Fibroblast of gingiva (primary cell): ENCODE measurements around the gene TRMT2A.
"Not testable (repeated sequence)": the region's sequence is repeated elsewhere in the genome, so short reads cannot be mapped to it uniquely, and the experiment has no call there.

Experiments
- DNase-seq: peaks from one replicate; pipeline ENCODE4 v3.0.0-alpha.2; 2011; ENCODE audit warnings: low read depth

The TRMT2A gene, protein sequence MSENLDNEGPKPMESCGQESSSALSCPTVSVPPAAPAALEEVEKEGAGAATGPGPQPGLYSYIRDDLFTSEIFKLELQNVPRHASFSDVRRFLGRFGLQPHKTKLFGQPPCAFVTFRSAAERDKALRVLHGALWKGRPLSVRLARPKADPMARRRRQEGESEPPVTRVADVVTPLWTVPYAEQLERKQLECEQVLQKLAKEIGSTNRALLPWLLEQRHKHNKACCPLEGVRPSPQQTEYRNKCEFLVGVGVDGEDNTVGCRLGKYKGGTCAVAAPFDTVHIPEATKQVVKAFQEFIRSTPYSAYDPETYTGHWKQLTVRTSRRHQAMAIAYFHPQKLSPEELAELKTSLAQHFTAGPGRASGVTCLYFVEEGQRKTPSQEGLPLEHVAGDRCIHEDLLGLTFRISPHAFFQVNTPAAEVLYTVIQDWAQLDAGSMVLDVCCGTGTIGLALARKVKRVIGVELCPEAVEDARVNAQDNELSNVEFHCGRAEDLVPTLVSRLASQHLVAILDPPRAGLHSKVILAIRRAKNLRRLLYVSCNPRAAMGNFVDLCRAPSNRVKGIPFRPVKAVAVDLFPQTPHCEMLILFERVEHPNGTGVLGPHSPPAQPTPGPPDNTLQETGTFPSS

GRCh38 chr22:20116951-20117632 is at the start of gene TRMT2A:
Gene TRMT2A, minus strand, starts transcription at chr22:20117226. Its CDS starts 320 bp downstream, at chr22:20116906.
- DNase-seq = peak; percentile 99

- DNase-seq = no peak
Observed at GRCh38 chr22:20166703-20167102, 49.7 kb upstream of the TRMT2A start.

DNA sequence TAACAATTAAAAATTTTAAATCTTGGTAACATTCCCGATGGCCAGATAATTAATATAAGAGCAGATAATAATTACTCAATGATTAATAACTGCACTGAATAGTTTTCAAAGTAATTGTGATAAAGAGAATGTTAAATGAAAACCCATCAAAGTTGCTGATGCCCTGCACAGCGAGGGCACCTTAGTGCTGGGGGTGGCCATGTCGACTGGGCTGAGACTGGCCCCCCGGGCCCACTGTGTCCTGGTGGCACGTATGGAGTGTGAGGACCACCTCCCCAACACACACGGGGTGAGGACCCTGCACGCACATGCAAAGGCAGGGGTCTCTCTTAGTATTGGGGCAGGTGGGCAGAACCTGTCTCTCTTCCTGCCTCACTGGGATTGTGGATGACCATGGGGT is 48.9 kb upstream of the TRMT2A start:
- DNase-seq = no peak

DNA sequence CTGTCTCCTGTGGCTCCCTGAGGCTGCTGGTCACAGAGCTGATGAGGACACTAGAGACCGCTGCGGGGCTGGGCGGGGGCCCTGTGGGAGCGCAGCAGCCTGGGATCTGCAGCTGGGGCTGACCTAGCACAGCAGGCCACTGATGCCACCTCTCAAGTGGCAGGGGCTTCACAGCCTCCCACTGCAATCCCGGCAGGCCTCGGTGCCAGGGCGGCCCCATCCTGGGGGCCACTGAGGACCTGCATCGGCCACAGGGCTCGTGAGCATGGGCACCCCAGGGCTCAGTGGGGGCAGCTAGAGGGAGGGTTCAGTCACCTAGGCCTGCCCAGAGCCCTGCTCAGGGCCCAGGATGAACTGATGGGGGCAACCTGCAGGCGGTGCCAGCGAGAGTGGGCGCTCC is 48.4 kb upstream of the TRMT2A start:
- DNase-seq = no peak

GRCh38 chr22:20164863-20165262 is 47.8 kb upstream of the TRMT2A start:
- no peak for DNase-seq

DNA sequence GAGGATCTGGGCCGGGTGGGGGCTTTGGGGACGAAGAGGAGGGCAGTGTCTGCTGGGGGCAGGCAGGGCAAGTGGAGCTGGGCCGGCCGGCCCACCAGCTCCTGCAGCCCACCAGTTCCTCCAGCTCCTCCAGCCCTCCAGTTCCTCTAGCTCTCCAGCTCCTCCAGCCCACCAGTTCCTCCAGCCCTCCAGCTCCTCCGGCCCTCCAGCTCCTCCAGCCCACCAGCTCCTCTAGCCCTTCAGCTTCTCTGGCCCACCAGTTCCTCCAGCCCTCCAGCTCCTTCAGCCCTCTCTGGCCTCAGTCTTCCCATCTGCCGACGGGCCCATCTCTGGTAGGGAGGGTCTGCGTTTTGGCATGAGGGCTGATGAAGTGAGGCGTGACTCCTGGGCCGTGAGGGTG is 43.0 kb upstream of the TRMT2A start:
- DNase-seq = no peak

GRCh38 chr22:20159531-20159930 is 42.5 kb upstream of the TRMT2A start:
- DNase-seq = not testable (repeated sequence)

- DNase-seq = no peak
Observed at GRCh38 chr22:20159076-20159475, 42.0 kb upstream of the TRMT2A start.

DNA sequence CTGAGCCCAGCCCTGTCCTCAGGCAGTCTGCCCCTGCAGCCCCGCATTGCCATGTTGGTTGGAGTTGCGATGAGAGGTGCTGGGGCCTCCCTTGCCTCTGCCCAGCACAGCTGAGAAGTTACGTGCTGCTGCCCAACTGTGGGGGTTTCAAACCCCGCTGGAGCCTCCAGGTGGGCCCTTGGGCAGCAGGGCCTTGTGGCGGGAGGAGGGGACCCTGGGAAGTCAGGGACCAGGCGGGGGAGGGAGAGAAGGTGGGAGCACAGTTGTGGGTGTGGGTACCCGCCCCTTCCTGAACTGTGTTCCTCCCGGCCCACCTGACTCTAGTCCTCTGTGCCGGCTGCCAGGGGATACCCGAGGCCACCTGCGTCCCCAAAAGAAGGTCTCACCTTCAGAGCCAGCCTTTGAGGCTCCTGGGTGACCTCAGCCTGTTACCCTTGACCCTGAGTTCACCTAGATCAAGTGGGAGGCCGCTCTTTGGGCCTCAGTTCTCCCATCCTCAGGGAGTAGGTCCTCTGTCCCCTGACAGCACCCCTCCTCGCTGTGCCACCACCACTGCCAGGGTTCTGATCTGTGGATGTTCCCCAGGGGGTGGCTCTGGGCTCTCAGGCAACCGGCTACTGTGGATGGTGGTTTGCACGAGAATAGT is 41.5 kb upstream of the TRMT2A start:
- no peak for DNase-seq

DNA sequence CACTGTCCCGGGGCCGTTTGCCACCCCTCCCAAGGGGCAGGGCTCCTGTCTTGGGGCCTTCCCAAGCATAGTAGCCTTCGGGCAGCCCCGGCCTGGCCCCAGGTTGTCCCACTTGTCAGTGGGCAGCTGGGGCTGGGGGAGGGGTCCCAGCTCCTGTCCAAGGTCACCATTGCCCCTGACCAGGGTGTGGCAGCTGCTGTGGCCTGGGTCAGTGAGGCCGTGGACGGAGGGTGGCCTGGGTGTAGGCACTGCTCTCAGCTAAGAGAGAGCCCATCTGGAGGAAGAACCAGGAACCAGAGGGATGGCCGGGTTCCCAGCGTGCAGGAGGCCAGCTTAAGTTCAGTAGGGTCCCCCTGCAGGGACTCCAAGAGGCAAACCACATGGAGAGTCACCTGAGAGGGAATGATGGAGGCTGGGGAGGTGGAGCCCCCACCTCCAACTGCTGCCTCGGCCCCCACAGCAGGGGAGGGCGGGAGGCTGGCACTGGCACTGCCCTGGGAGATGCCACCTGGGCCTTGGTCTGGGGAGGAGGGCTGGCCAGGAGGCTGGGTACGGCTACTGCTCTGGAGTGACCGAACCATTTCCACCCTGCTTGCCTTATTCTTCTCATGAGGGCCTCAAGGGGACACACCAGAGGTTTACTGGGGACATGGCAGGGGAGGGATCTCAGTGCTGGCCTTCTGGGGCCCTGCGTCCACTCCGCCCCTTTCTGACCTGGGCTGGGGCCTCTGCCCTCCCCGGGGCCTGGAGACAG is 40.6 kb upstream of the TRMT2A start:
- DNase-seq = no peak

DNA sequence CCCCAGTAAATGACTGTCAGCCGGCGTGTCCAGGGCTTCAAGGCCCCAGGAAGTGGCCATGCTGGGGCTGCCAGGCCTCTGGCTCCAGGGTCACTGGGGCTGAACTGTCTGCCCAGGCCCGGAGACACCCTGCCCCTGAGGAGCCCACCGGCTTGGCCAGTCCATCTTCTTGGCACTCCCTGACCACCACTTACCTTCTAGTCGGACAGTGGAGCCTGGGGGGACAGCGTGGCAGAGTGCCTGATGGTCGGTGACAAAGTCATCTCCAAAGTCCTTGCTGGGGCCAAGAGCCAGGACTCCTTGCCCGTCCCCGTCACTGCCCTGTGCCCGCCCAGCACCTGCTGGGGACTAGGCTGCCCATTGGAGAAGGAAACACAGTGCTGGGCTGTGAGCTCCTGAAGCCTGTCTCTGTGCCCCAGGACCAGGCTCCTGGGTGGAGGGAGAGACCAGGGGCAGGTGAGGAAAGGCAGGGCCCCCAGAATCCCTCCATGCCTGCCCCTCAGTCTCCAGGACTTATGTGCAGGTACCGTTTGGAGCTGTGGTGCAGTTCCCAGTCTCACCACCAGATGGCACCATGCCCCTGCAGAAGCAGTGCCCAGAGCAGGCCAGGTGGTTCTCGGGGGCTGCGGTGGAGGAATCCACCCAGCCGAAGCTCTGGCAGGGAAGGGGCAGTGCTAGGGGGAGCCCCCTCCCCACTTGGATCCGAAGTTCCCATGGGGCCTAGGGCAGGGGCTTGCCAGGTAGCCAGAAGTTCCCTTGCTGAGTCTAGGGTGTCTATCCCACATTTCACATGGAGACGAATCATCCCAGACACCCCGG is 39.8 kb upstream of the TRMT2A start:
- DNase-seq = peak; percentile 59

- DNase-seq = no peak
Observed at GRCh38 chr22:20156042-20156389, 39.0 kb upstream of the TRMT2A start.

DNA sequence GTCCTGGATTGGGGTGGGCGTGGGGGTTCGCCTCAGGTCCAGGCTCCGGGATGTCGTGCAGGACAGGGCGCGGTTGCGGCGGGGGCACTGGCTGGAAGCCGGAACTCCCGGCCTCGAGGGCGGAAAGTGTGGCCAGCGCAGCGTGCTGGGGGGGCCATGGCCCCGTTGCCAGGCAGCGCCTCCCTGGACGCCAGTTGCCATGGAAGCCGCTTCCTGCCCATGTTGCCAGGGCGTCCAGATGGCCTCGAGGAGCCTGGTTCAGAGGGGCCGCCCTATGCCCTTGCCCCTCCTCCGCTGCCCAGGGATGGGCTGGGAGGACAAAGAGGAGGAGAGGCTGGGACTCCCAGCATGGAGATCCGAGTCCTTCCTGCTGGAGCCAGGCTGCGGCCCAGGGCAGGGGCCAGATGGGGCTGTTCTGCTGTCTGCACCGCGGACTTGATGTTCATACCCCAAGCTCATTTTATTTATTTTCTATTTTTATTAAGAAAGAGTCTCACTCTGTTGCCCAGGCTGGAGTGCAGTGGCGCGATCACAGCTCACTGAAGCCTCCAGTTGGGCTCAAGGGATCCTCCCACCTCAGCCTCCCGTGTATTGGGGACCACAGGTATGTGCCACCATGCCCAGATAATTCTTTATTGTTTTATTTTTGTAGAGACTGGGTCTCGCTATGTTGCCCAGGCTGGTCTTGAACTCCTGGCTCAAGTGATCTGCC is 38.5 kb upstream of the TRMT2A start:
- DNase-seq = peak; percentile 81

DNA sequence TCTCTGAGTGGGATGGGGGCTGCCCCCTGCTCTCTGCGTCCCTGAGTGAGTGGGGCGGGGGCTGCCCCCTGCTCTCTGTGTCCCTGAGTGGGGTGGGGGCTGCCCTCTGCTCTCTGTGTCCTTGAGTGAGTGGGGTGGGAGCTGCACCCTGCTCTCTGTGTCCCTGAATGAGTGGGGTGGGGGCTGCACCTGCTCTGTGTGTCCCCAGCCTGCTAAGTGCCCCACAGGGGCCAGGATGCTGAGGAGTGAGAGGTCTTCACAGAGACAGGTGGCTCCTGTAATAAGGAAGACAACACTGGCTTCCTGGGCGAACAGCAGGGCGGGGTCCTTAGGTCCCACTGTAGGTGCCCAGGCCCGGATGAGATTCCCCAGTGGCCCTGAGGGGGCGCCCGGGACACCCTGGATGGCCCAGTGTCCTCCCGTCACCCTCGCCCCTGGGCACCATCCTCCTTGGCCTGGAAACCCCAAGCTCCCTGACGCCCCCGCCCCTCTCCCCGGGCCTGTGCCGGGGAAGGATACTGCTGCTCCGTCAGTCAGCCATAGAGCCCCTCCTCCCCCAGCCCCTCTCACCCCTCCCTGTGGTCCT is 37.7 kb upstream of the TRMT2A start:
- no peak for DNase-seq

DNA sequence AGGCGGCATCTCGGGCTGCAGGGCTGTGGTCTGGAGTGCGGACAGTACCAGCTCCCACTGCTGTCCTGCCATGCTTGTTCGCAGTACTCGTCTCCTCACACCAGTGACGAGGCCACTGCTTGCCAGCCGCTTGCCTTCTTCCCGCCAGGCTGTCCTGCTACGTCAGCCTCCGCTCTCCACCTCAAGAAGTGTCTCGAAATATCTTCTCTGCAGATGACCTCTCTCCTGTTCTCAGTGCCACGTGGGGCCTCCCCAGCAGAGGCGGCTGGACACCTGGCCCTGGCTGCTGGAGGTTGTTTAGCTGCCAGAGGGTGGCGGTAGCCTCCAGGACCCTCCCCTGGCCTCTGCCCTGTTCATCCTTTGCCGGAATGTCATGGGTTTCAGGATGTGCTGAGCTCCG is 36.9 kb upstream of the TRMT2A start:
- peak; percentile 20 for DNase-seq

DNA sequence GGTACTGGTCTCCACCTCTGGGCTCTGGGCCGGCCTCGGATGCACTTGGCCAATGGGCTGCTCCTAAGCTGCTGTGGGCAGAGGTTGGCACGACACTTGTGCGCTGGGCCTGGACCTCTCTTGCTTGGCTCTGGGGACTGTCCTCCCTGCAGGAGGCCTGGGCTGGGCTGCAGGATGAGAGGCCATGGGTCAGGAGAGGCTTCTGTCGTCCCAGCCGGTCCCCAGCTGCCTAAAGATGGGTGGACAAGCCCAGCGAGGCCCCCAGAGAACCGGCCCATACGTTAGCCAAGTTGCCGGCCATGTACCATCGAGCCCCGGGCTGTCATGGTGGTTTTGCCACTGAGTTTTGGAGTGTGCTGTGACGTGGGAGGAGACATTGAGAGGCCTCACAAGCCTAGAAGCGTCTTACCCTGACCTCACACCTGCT is 35.5 kb upstream of the TRMT2A start:
- DNase-seq = no peak

- DNase-seq = no peak
Observed at GRCh38 chr22:20151276-20151588, 34.2 kb upstream of the TRMT2A start.

- no peak for DNase-seq
Observed at GRCh38 chr22:20150381-20151275, 33.6 kb upstream of the TRMT2A start, which contains the start of gene CCDC188. Gene CCDC188, minus strand, starts transcription at chr22:20151055. Its CDS starts 69 bp downstream, at chr22:20150986.
